Sciatic nerve (tissue), 2 donors: Measurements from ENCODE around the gene TNFRSF9. TPM values are rescaled to one million over a fixed set of nuclear protein-coding genes. Genes with fewer than 3 reads are reported as not detected.
"Not testable (repeated sequence)": the region's sequence is repeated elsewhere in the genome, so short reads cannot be mapped to it uniquely, and the experiment has no call there.

Experiments used
- ATAC-seq: fragments of 200-7000 bp; cut with Tn5 transposase; one replicate; pipeline ENCODE4 v1.9.1; 2020; ENCODE audit warnings: mild to moderate bottlenecking, moderate library complexity
- DNase-seq: peaks from one replicate; pipeline ENCODE4 v3.0.0-alpha.2; 2020; ENCODE audit warnings: low spot score
- intact Hi-C: fragments of 100-400 bp; cut with DNase I; formaldehyde crosslinking; loops from one replicate; pipeline ENCODE4 v1.14.2; 2022
- total RNA-seq: library from RNA; stranded (reverse); fragmentation: NEBNext Ultra II Directional; extraction: Animal tissue kit (Norgen Biotek cat#: 25700); gene quantifications from one replicate; pipeline ENCODE4 v1.2.1, GENCODE V29; 2021
- donor health status: DM: no; HTN: no; CAD: no.
- donor health status: DM: no; HTN: no; CAD: no.

The TNFRSF9 gene
- 0.27 TPM for total RNA-seq

DNA sequence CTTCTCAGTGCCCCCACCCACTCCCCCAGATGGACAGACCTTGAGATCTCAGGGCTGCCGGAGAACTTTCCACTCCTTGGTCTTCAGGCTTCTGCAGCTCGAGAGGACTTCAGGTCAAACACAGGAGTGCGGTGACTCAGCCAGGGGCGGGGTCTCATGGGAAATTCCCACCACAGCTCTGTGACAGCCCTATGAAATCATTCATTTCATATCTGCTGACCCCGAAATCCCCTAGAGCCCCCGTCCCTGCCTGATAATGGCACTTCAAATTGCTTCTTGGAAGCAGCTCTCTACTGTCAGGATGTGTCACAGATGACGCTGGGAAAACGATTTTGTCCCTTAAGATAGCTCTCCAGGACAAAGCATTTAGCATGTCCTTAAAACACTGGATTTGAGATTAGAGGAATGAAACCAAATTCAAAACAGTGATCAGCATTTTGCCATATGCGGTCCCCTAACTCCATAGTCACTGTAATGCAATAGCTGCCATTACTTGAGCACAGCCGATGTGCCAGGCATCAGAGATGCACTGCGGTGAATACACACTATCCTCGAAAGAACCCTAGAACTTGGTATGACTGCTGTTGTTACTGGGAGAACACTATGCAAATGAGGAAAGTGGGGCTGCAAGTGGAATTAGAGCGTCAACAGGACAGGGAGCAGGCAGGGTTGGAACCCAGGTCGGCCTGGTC, at the start of gene TNFRSF9:
TNFRSF9 (minus strand) TSS at position 95 of the 692 bp plus-strand sequence. CDS start 845 bp downstream, outside the sequence.
- intact Hi-C loops, result no loop called here
- DNase-seq (no peak), ATAC-seq (no peak)

- no peak for DNase-seq
- intact Hi-C loops, result no loop called here
- peak; percentile 42 for ATAC-seq
Measured at GRCh38 chr1:7989762-7990428, 49.3 kb upstream of the TNFRSF9 start.

- ATAC-seq (no peak), DNase-seq (no peak)
- intact Hi-C loops, result no loop called here
Measured at GRCh38 chr1:7988576-7988975, 47.9 kb upstream of the TNFRSF9 start.

GRCh38 chr1:7987528-7987927, 46.9 kb upstream of the TNFRSF9 start:
- DNase-seq, result no peak
- no peak for ATAC-seq
- intact Hi-C loops, result no loop called here

DNA sequence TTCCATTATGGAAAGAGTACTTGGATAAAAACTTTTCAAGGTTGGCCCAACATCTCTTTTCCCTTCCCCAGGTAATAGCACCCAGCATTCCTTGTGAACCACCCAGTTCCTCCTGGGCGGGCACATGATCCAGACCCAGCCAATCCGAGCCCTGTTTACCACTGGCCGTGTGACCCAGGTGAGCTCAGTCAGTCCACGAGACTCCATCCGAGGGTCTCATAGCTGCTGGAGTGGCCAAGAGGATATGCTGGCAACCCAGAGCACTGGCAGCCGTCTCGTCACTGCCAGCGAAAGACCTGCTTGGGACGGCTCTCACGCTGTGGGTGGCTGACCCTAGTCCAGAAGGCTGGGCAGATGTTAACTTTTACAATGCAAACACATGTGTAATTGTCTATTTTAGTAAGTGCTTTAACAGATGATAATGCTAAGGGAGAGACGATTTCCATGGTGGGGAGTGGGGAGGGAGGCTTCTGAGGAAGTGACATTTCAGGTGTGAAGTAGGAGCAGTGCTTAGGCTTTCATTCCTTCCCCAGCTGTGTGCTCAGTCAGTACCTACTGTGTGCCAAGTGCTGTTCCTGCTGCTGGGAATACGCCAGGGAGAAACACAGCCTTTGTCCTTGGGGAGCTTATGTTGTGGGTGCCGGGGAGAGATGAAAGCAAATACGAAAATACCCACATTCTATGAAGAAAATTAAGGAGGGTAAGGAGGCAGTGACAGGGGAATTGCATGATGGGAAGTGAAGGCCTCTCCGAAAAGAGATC, 45.4 kb upstream of the TNFRSF9 start:
- intact Hi-C loops, result no loop called here
- ATAC-seq (no peak), DNase-seq (peak; percentile 37)

GRCh38 chr1:7984811-7985210, 44.2 kb upstream of the TNFRSF9 start:
- ATAC-seq, result no peak
- intact Hi-C loops, result no loop called here
- no peak for DNase-seq

GRCh38 chr1:7983086-7983778, 42.6 kb upstream of the TNFRSF9 start:
- intact Hi-C loops, result no loop called here
- ATAC-seq (peak; percentile 12), DNase-seq (no peak)

DNA sequence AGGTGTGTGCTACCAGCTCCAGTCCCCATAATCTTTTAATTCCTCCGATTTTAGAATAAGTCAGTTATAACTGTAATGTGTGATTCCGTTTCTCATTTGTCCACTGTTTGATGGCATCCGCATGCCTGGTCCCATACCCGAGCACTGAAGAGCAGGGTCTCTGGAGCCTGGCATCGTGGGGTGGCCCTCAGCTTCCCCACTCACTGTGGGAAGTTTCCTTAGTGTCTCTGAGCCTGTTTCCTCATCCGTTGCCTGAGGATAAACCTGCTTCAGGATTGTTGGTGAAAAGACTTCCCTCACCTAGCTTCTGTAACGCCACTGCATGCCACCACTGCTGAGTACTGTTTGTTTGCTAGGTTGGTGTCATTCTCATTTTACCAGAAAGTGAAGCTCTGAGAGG, 40.3 kb upstream of the TNFRSF9 start:
- DNase-seq (no peak), ATAC-seq (no peak)
- intact Hi-C loops, result no loop called here

DNA sequence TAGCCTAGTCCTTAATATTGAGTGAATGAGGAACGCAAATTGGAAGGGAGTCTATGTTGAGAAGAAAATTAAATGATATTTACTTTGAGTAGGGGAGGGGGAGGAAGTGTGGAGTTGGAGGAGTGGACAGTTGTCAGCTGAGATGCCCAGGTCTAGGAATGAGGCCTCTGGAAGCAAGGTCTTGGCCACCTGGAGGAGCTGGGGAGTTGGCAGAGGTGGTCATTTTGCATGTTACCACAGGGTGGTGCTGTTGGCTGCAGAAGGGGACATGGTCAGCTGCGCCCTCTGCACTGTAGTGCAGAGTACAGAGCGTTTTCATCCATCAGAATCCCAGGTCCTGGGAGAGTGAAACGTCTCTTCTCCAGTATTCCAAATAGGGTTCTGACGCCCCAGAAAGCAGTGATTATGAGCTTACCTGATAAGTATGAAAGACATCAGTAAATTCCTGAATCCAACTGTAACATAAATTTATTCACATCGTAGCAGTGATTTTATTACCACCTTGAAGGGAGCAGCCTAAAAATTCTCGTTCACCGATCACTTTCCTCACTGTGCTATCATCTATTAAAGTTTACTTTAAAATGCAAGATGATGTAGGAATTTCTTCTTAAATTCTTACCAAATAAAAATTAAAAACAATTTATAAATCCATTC, 34.7 kb upstream of the TNFRSF9 start:
- DNase-seq (peak; percentile 79), ATAC-seq (peak; percentile 93)
- intact Hi-C loops, result loop anchor here (10.0 kb wide), 1 partner anchor 339 kb away; the partner anchor contains the start of gene SLC45A1

DNA sequence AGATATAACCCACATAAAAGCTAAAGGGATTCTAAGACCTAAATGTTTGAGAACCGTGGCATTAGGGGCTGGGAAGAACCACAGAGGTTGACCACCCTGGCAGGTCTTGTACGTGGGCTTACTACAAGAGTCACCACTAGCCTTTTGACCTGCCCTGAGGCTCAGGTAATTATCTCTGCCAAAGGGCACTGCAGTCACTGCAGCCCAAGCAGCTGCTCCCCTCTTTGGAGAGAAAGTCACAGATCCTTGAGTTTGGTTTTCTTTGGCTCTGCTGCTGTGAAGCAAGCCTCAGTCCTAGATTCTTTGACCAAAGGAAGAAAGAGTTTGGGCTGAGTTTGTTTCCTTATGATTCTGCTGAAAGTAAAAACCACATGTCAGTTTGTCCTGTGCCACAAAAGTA, 32.4 kb upstream of the TNFRSF9 start:
- no peak for ATAC-seq

GRCh38 chr1:7972285-7972684, 31.6 kb upstream of the TNFRSF9 start:
- intact Hi-C loops, result loop anchor here (10.0 kb wide), 1 partner anchor 343 kb away; the partner anchor contains the start of gene SLC45A1
- no peak for ATAC-seq
- no peak for DNase-seq

More for the DNA sequence above, 32.4 kb upstream of the TNFRSF9 start:
- no peak for DNase-seq
- intact Hi-C loops, result loop anchor here (10.0 kb wide), 1 partner anchor 342 kb away; the partner anchor contains the start of gene SLC45A1

DNA sequence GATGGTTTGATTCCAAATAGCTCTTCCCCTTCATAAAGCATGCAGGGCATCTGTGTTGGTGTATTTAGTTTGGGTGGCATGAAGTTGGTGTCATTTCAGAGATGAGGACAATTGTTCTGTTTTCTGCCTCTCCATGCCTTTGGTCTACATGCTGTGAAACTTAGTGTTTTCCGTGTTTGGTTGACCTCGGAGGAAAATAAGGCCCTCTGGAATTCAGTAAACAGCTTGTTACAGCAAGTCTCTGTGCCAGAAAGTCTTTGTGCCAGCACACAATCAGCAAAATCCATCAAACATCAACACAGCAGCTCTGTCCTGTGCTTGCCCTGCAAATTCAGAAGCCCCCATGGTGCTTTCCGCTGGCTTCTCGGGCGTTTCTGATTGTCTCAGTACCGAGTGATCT, 30.4 kb upstream of the TNFRSF9 start:
- intact Hi-C loops, result loop anchor here (10.0 kb wide), 1 partner anchor 344 kb away; the partner anchor contains the start of gene SLC45A1

DNA sequence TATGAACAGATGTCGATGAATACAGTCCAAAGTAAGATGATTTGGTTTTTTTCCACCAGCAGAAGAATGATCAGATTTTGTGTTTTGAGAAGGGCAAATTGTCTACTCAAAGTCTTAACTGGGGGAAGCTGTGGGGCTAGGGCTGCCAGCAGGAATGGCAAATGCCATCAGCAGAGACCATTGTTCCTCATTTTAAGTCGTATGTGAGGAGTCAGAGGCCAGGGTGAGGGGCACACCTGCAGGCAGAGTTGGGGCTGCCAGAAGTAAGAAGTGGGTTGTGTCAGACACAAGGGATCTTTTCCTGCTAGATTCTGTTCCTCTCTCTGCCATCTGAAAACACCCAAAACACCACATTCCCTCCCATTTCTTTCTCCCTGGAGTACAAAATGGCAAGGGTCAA, 29.6 kb upstream of the TNFRSF9 start:
- DNase-seq, result no peak
- no peak for ATAC-seq
- intact Hi-C loops, result loop anchor here (10.0 kb wide), 1 partner anchor 345 kb away; the partner anchor contains the start of gene SLC45A1

More for the DNA sequence above, 30.4 kb upstream of the TNFRSF9 start:
- DNase-seq, result no peak
- ATAC-seq, result peak; percentile 48

DNA sequence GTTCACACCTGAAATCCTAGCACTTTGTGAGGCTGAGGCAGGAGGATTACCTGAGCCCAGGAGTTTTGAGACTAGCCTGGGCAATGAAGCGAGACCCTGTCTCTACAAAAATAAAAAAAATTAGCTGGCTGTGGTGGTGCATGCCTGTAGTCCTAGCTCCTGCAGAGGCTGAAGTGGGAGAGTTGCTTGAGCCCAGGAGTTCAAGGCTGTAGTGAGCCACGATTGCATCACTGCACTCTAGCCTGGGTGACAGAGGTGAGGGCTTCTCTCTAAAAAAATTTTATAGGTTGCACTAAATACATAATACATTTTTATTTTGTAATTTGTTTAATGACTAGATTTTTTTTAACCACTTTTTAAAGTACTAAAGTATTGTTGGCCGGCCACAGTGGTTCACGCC, 27.0 kb upstream of the TNFRSF9 start:
- DNase-seq (no peak), ATAC-seq (no peak)
- intact Hi-C loops, result no loop called here

DNA sequence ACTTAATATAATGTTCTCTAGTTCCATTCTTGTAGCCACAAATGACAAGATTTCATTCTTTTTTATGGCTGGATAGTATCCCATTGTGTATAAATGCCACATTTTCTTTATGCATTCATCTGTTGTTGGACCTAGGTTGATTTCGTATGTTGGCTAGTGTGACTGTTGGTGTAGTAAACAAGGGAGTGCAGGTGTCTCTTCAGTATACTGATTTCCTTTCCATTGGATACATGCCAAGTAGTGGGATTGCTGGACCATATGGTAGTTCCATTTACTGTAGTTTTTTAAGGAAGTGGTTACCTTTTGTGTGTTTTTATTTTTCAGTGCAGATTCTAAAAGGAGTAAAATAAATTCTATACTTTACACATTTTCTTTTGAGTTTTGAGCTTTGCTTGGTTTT, 26.6 kb upstream of the TNFRSF9 start:
- DNase-seq, result no peak
- intact Hi-C loops, result no loop called here
- ATAC-seq, result no peak

- DNase-seq, result no peak
- ATAC-seq, result no peak
- intact Hi-C loops, result no loop called here
Measured at GRCh38 chr1:7964476-7964875, 23.8 kb upstream of the TNFRSF9 start.

GRCh38 chr1:7963841-7964240, 23.2 kb upstream of the TNFRSF9 start:
- DNase-seq, ATAC-seq, intact Hi-C loops: not testable (repeated sequence)

DNA sequence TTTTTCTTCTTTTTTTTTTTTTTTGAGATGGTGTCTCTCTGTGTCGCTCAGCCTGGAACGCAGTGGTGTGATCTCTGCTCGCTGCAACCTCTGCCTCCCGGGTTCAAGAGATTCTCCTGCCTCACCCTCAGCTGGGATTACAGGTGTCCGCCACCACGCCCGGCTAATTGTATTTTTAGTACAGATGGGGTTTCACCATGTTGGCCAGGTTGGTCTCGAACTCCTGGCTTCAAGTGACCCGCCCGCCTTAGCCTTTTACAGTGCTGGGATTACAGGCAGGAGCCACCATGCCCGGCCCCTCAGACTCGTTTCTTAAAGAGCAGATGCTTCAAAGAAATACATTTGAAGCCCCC, 22.7 kb upstream of the TNFRSF9 start:
- ATAC-seq, DNase-seq, intact Hi-C loops: not testable (repeated sequence)
